Measurements from ENCODE around the gene SMIM38. TPM values are rescaled to one million over a fixed set of nuclear protein-coding genes. Genes with fewer than 3 reads are reported as not detected.
A peak's percentile ranks its signal among the peaks of the same experiment; 100 is the strongest.

Gene SMIM38
- polyA plus RNA-seq, 1 donor, result 0.30 TPM

- H3K4me3 ChIP-seq (ENCODE audit: low read length), result no peak overlapping the region
- H3K27ac ChIP-seq (ENCODE audit: low read length), result no peak overlapping the region
These were observed 39.2 kb downstream of the SMIM38 start for GRCh38 chr11:69194956-69195355.

GRCh38 chr11:69195824-69196782 is 40.4 kb downstream of the SMIM38 start:
- WGBS (ENCODE audit: insufficient coverage, low lambda C conversion rate), result no CpG with 5 or more reads among the region's 35 CpGs
- no peaks in the 10 kb centered on the region for H3K27me3 ChIP-seq (ENCODE audit: control insufficient read depth, insufficient read depth, low read length)
- no peak overlapping the region for H3K27ac ChIP-seq (ENCODE audit: low read length)
- peaks cover 3% of the 10 kb centered on the region for H3K4me1 ChIP-seq (ENCODE audit: control insufficient read depth, insufficient read depth, low read length)
- H3K9me3 ChIP-seq (ENCODE audit: control insufficient read depth, low read depth, low read length), result no peaks in the 10 kb centered on the region
- H3K4me3 ChIP-seq (ENCODE audit: low read length), result no peak overlapping the region
- DNase-seq, result peak; percentile 23 to 52
- H3K36me3 ChIP-seq (ENCODE audit: control insufficient read depth, insufficient read depth, low read length), result no peaks in the 10 kb centered on the region

More at GRCh38 chr11:69194956-69195355, 39.2 kb downstream of the SMIM38 start:
- Histone ChIP-seq H3K27me3 (ENCODE audit: control insufficient read depth, insufficient read depth, low read length) (no peaks in the 10 kb centered on the region), H3K9me3 (ENCODE audit: control insufficient read depth, low read depth, low read length) (no peaks in the 10 kb centered on the region), H3K4me1 (ENCODE audit: control insufficient read depth, insufficient read depth, low read length) (peaks cover 3% of the 10 kb centered on the region), H3K36me3 (ENCODE audit: control insufficient read depth, insufficient read depth, low read length) (no peaks in the 10 kb centered on the region)
- no peak for DNase-seq
- WGBS (ENCODE audit: insufficient coverage, low lambda C conversion rate), result no CpG with 5 or more reads among the region's 6 CpGs

DNA sequence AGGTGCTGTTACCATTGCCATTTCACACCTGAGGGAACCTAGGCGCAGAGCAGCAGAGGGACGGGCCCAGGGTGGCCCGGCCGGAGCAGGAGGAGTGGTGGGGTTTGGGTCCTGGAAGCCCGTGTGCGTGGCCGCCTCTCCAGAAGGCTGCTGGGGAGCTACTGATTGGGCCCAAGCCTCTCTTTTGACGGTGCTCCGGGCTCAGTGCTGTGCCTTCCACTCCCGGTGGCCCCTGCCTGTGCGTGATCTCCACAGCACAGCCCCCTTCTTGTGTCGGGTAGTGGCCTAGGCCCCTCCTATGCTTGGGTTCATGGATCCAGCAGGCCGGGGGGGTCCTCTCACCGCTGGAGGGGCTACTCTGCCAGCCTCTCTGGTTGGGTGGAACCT is 41.0 kb downstream of the SMIM38 start:
- Histone ChIP-seq H3K4me3 (ENCODE audit: low read length) (no peak overlapping the region), H3K36me3 (ENCODE audit: control insufficient read depth, insufficient read depth, low read length) (no peaks in the 10 kb centered on the region), H3K9me3 (ENCODE audit: control insufficient read depth, low read depth, low read length) (no peaks in the 10 kb centered on the region), H3K27ac (ENCODE audit: low read length) (no peak overlapping the region), H3K4me1 (ENCODE audit: control insufficient read depth, insufficient read depth, low read length) (peaks cover 3% of the 10 kb centered on the region), H3K27me3 (ENCODE audit: control insufficient read depth, insufficient read depth, low read length) (no peaks in the 10 kb centered on the region)
- no peak for DNase-seq
- no CpG with 5 or more reads among the region's 14 CpGs for WGBS (ENCODE audit: insufficient coverage, low lambda C conversion rate)

DNA sequence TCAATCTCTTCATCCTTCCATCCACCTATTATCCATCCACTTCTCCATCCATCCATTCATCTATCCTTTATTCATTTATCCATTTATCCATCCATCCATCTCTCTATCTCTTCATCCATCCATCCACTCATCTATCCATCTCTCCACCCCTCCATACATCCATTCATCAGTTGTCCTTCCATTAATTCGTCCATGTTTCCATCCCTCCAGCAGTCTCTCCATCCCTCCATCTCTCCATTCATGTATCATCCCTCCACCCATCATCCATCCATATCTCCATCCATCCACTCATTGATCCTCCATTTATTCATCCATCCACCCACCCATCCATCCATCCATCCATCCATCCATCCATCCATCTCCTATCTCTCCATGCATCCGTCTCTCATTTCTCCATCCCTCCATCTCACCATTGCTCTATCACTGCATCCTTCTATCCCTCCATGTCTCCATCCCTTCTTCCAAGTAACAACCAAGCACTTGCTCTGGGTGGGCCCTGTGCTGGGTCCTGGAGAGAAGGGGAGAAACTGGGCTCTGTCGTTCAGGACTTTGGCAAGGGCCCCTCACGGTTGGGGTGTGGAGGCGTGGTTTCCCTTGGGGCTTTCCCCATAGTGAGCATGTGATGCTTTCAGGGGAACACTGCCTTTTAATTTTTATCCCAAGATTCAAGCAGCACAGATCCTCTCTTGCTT is 43.3 kb downstream of the SMIM38 start:
- Histone ChIP-seq H3K27me3 (ENCODE audit: control insufficient read depth, insufficient read depth, low read length) (no peaks in the 10 kb centered on the region), H3K4me3 (ENCODE audit: low read length) (no peak overlapping the region), H3K4me1 (ENCODE audit: control insufficient read depth, insufficient read depth, low read length) (peaks cover 8% of the 10 kb centered on the region), H3K27ac (ENCODE audit: low read length) (no peak overlapping the region), H3K36me3 (ENCODE audit: control insufficient read depth, insufficient read depth, low read length) (no peaks in the 10 kb centered on the region), H3K9me3 (ENCODE audit: control insufficient read depth, low read depth, low read length) (no peaks in the 10 kb centered on the region)
- 100% methylated on average over 1 of the region's 5 CpGs for WGBS (ENCODE audit: insufficient coverage, low lambda C conversion rate)
- DNase-seq, result no peak

GRCh38 chr11:69199583-69200315 is 44.0 kb downstream of the SMIM38 start:
- WGBS (ENCODE audit: insufficient coverage, low lambda C conversion rate), result no CpG with 5 or more reads among the region's 10 CpGs
- H3K9me3 ChIP-seq (ENCODE audit: control insufficient read depth, low read depth, low read length), result no peaks in the 10 kb centered on the region
- no peak overlapping the region for H3K4me3 ChIP-seq (ENCODE audit: low read length)
- no peaks in the 10 kb centered on the region for H3K36me3 ChIP-seq (ENCODE audit: control insufficient read depth, insufficient read depth, low read length)
- H3K27me3 ChIP-seq (ENCODE audit: control insufficient read depth, insufficient read depth, low read length), result no peaks in the 10 kb centered on the region
- H3K27ac ChIP-seq (ENCODE audit: low read length), result no peak overlapping the region
- DNase-seq, result no peak
- H3K4me1 ChIP-seq (ENCODE audit: control insufficient read depth, insufficient read depth, low read length), result peaks cover 15% of the 10 kb centered on the region

- DNase-seq, result no peak
- H3K9me3 ChIP-seq (ENCODE audit: control insufficient read depth, low read depth, low read length), result no peaks in the 10 kb centered on the region
- no peaks in the 10 kb centered on the region for H3K36me3 ChIP-seq (ENCODE audit: control insufficient read depth, insufficient read depth, low read length)
- H3K4me3 ChIP-seq (ENCODE audit: low read length), result no peak overlapping the region
- H3K4me1 ChIP-seq (ENCODE audit: control insufficient read depth, insufficient read depth, low read length), result peaks cover 18% of the 10 kb centered on the region
- H3K27me3 ChIP-seq (ENCODE audit: control insufficient read depth, insufficient read depth, low read length), result no peaks in the 10 kb centered on the region
- H3K27ac ChIP-seq (ENCODE audit: low read length), result no peak overlapping the region
- WGBS (ENCODE audit: insufficient coverage, low lambda C conversion rate), result no CpG with 5 or more reads among the region's 32 CpGs
These were observed 44.8 kb downstream of the SMIM38 start for GRCh38 chr11:69200331-69201065.

DNA sequence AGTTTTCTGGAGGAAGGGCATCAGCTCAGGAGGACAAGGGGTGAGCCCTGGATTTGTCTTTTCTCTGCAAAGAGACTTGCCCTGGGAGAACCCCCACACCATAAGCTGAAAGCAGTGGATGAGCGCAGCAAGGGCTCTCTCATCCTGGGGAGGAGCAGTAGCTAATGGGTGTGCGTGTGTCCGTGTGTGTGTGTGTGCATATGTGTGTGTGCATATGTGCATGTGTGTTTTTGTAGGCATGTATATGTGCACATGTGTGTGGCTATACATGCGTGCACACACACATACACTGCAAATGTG is 45.3 kb downstream of the SMIM38 start:
- WGBS (ENCODE audit: insufficient coverage, low lambda C conversion rate), result no CpG with 5 or more reads among the region's 4 CpGs
- Histone ChIP-seq H3K27ac (ENCODE audit: low read length) (no peak overlapping the region), H3K36me3 (ENCODE audit: control insufficient read depth, insufficient read depth, low read length) (no peaks in the 10 kb centered on the region), H3K4me1 (ENCODE audit: control insufficient read depth, insufficient read depth, low read length) (peaks cover 17% of the 10 kb centered on the region), H3K27me3 (ENCODE audit: control insufficient read depth, insufficient read depth, low read length) (no peaks in the 10 kb centered on the region), H3K4me3 (ENCODE audit: low read length) (no peak overlapping the region), H3K9me3 (ENCODE audit: control insufficient read depth, low read depth, low read length) (peaks cover 2% of the 10 kb centered on the region)
- DNase-seq, result no peak

DNA sequence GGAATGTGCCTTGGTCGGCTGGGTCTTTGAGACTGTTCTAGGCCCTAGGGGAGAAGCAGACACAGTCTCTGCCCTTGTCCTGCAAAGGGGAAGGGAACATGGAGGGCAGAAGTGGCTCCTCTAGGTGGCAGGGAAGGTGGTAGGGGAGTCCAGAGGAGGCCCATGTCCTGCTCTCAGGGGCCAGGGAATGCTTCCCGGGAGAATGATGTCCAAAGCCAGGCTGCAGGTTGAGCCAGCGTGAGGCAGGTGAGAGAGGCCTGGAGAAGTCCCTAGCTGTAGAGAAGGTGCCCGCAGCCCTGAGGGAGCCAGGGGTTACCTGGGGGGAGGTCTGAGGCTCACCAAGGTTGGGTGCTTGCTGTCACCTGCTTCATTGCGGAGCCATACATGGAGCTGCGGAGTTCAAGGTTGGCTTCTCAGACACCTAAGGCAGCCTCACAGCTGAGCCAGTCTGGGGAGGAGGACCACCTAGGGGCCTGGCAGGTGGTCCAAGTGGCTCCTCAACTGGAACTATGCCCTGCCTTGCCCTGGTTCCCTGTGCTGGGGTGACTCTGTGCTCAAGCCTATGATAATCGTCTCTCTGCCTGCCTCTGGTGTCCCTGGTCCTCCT is 46.1 kb downstream of the SMIM38 start:
- no peak for DNase-seq
- Histone ChIP-seq H3K4me3 (ENCODE audit: low read length) (no peak overlapping the region), H3K27ac (ENCODE audit: low read length) (no peak overlapping the region), H3K27me3 (ENCODE audit: control insufficient read depth, insufficient read depth, low read length) (no peaks in the 10 kb centered on the region), H3K9me3 (ENCODE audit: control insufficient read depth, low read depth, low read length) (peaks cover 2% of the 10 kb centered on the region), H3K36me3 (ENCODE audit: control insufficient read depth, insufficient read depth, low read length) (no peaks in the 10 kb centered on the region), H3K4me1 (ENCODE audit: control insufficient read depth, insufficient read depth, low read length) (peaks cover 17% of the 10 kb centered on the region)
- no CpG with 5 or more reads among the region's 7 CpGs for WGBS (ENCODE audit: insufficient coverage, low lambda C conversion rate)

- H3K27ac ChIP-seq (ENCODE audit: low read length), result no peak overlapping the region
- H3K27me3 ChIP-seq (ENCODE audit: control insufficient read depth, insufficient read depth, low read length), result no peaks in the 10 kb centered on the region
- no peaks in the 10 kb centered on the region for H3K36me3 ChIP-seq (ENCODE audit: control insufficient read depth, insufficient read depth, low read length)
- WGBS (ENCODE audit: insufficient coverage, low lambda C conversion rate), result no CpG with 5 or more reads among the region's 25 CpGs
- peaks cover 7% of the 10 kb centered on the region for H3K9me3 ChIP-seq (ENCODE audit: control insufficient read depth, low read depth, low read length)
- H3K4me1 ChIP-seq (ENCODE audit: control insufficient read depth, insufficient read depth, low read length), result peaks cover 17% of the 10 kb centered on the region
- DNase-seq, result no peak
- no peak overlapping the region for H3K4me3 ChIP-seq (ENCODE audit: low read length)
These were observed 46.9 kb downstream of the SMIM38 start for GRCh38 chr11:69202511-69203221.

Data from large intestine (tissue), 3 donors.